Endothelial cell of umbilical vein (primary cell): ENCODE data around the gene FARP1. TPM values are rescaled to one million over a fixed set of nuclear protein-coding genes. Genes with fewer than 3 reads are reported as not detected.

Experiments
- BruUV-seq: library from RNA; stranded (reverse); fragments of 400-500 nt; replicated peaks from 2 replicates; lab custom pipeline; 2021; lab: Mats Ljungman, UMichigan
- CTCF ChIA-PET: fragments of 300-600, 350-600 bp; sonication (Branson Sonifier 250); formaldehyde crosslinking; loops from one replicate; lab custom pipeline; 2021; ENCODE audit warnings: antibody characterized with exemption, inconsistent platforms; lab: Charles Lee
- POLR2A ChIA-PET: fragments of 300-600, 350-600 bp; sonication (Branson Sonifier 250); formaldehyde crosslinking; loops from one replicate; lab custom pipeline; 2021; ENCODE audit warnings: antibody characterized with exemption, inconsistent platforms; lab: Charles Lee
- DNase-seq: peaks from one replicate; pipeline ENCODE4 v3.0.0-alpha.2; 2011; ENCODE audit warnings: low read depth, low spot score
- FAIRE-seq: peaks from 2 replicates; lab custom pipeline; 2011; peaks lifted over from hg19 to GRCh38; lab: Jason Lieb, UNC
- H2AFZ ChIP-seq: 2 replicates; pipeline ENCODE4 v1.6.0; 2012; ENCODE audit warnings: low read depth, low read length, control low read depth, inconsistent platforms
- H3K27ac ChIP-seq: 2 replicates; pipeline ENCODE4 v1.5.1; 2011; ENCODE audit warnings: low read depth, mild to moderate bottlenecking, control low read depth, low read length, moderate library complexity; ENCODE audit not compliant: insufficient read depth
- H3K27me3 ChIP-seq, 2 experiments: 2 replicates each; pipeline versions ENCODE4 v1.6.0 to v1.6.1; 2011; ENCODE audit warnings: low read length in 2 of 2, mixed read lengths in 1 of 2; ENCODE audit not compliant: control insufficient read depth in 2 of 2, insufficient read depth in 2 of 2
- H3K36me3 ChIP-seq, 2 experiments: 2 replicates in 1 of 2; 3 replicates in 1 of 2; pipeline ENCODE4 v1.5.1; 2011; ENCODE audit warnings: low read length in 2 of 2, mild to moderate bottlenecking in 1 of 2, moderate library complexity in 1 of 2; ENCODE audit not compliant: control insufficient read depth in 2 of 2, insufficient read depth in 2 of 2; ENCODE audit errors: extremely low read depth in 1 of 2
- H3K4me1 ChIP-seq: 3 replicates; pipeline ENCODE4 v1.5.1; 2011; ENCODE audit warnings: mild to moderate bottlenecking, low read length; ENCODE audit not compliant: control insufficient read depth, insufficient read depth; ENCODE audit errors: extremely low read depth
- H3K4me2 ChIP-seq: 2 replicates; pipeline ENCODE4 v1.6.1; 2011; ENCODE audit warnings: low read length, control low read depth, mixed read lengths; ENCODE audit not compliant: insufficient read depth
- H3K4me3 ChIP-seq, 3 experiments: fragments of 200-600 bp in 1 of 3; sonication (generic), shearing (Covaris generic) in 1 of 3; replicated peaks in 1 of 3; 2 replicates each; pipeline ENCODE4 v1.5.1; 2011 to 2016; ENCODE audit warnings: control low read depth in 3 of 3, low read length in 3 of 3, mild to moderate bottlenecking in 2 of 3, inconsistent platforms in 1 of 3, low read depth in 1 of 3, moderate library complexity in 1 of 3; ENCODE audit not compliant: insufficient read depth in 1 of 3
- H3K79me2 ChIP-seq: 2 replicates; pipeline ENCODE4 v1.6.0; 2012; ENCODE audit warnings: low read length, inconsistent platforms; ENCODE audit not compliant: control insufficient read depth, insufficient read depth
- H3K9ac ChIP-seq: replicated peaks from 2 replicates; pipeline ENCODE3; 2011; ENCODE audit warnings: low read length, control low read depth; ENCODE audit not compliant: insufficient read depth; ENCODE audit errors: extremely low read depth
- H3K9me1 ChIP-seq: replicated peaks from 3 replicates; pipeline ENCODE4 v1.6.0; 2011; ENCODE audit warnings: mild to moderate bottlenecking, low read length; ENCODE audit not compliant: control insufficient read depth, insufficient read depth; ENCODE audit errors: extremely low read depth
- H3K9me3 ChIP-seq: replicated peaks from 2 replicates; pipeline ENCODE4 v1.5.1; 2012; ENCODE audit warnings: low read length, inconsistent platforms; ENCODE audit not compliant: control insufficient read depth, insufficient read depth
- H4K20me1 ChIP-seq: replicated peaks from 2 replicates; pipeline ENCODE3; 2011; ENCODE audit warnings: mild to moderate bottlenecking, low read length; ENCODE audit not compliant: control insufficient read depth, insufficient read depth; ENCODE audit errors: extremely low read depth
- EZH2 ChIP-seq: IDR thresholded peaks from 2 replicates; pipeline ENCODE4 v1.6.1; 2012; ENCODE audit warnings: borderline replicate concordance, low read depth, mild to moderate bottlenecking, moderate library complexity, low read length, inconsistent platforms; ENCODE audit not compliant: severe bottlenecking
- FOS ChIP-seq: IDR thresholded peaks from 2 replicates; pipeline ENCODE4 v1.6.1; 2011; ENCODE audit warnings: mild to moderate bottlenecking, low read length, moderate library complexity, borderline replicate concordance; ENCODE audit not compliant: insufficient read depth
- GATA2 ChIP-seq: IDR thresholded peaks from 2 replicates; pipeline ENCODE4 v1.7.0; 2011; ENCODE audit warnings: low read depth, mild to moderate bottlenecking, moderate library complexity, mixed read lengths, low read length; ENCODE audit not compliant: insufficient read length, insufficient read depth
- JUN ChIP-seq: IDR thresholded peaks from 2 replicates; pipeline ENCODE4 v1.6.1; 2011; ENCODE audit warnings: borderline replicate concordance, low read depth; ENCODE audit not compliant: insufficient read length, insufficient read depth
- MYC ChIP-seq: IDR thresholded peaks from one replicate; pipeline ENCODE4 v1.6.1; 2011; ENCODE audit warnings: mild to moderate bottlenecking, low read depth, low read length
- POLR2A ChIP-seq: IDR thresholded peaks from 2 replicates; pipeline ENCODE4 v1.6.1; 2012; ENCODE audit warnings: low read depth, mild to moderate bottlenecking, control low read depth, low read length
- dilution Hi-C: fragments of 300-500 bp; cut with MboI; formaldehyde crosslinking; loops from one replicate; pipeline ENCODE4 v1.15.0; 2019; ENCODE audit warnings: low sequenced_read_pairs; ENCODE audit not compliant: extremely low pct_ligation_motif_present
- intact Hi-C: fragments of 100-400 bp; cut with micrococcal nuclease; formaldehyde crosslinking; loops from one replicate; pipeline ENCODE4 v1.10.0; 2022
- polyA plus RNA-seq, 4 experiments: library from polyadenylated mRNA; depleted of rRNA in 3 of 4; stranded (reverse) in 3 of 4; unstranded in 1 of 4; fragments of >200 nt; gene quantifications; 2 replicates each; pipeline versions ENCODE4 v1.2.1 to v1.2.3, GENCODE V29; 2011 to 2012; ENCODE audit warnings: missing spikeins in 1 of 4
- total RNA-seq: library from RNA; stranded (reverse); gene quantifications from 2 replicates; pipeline ENCODE4 v1.2.3, GENCODE V29; 2021
- TF ChIP-seq, protein P1 (sequence below), 2 donors: IDR thresholded peaks; 1 replicate in 1 of 2; 2 replicates in 1 of 2; pipeline ENCODE4 v1.5.1; 2011; ENCODE audit warnings: low read length in 2 of 2, mild to moderate bottlenecking in 2 of 2, moderate library complexity in 2 of 2, control low read depth in 1 of 2, inconsistent platforms in 1 of 2, low read depth in 1 of 2; ENCODE audit not compliant: insufficient read depth in 1 of 2; ENCODE audit errors: extremely low read depth in 1 of 2
- TF ChIP-seq, protein P2 (sequence below): IDR thresholded peaks from 2 replicates; pipeline ENCODE4 v1.6.1; 2011; ENCODE audit not compliant: insufficient read depth, insufficient read length

Gene FARP1
- total and polyA plus RNA-seq, 2 donors (not counting 3 experiments of a cell fraction or from before 2014, with no cell fraction given) = 19.0 to 77.7 TPM

DNA sequence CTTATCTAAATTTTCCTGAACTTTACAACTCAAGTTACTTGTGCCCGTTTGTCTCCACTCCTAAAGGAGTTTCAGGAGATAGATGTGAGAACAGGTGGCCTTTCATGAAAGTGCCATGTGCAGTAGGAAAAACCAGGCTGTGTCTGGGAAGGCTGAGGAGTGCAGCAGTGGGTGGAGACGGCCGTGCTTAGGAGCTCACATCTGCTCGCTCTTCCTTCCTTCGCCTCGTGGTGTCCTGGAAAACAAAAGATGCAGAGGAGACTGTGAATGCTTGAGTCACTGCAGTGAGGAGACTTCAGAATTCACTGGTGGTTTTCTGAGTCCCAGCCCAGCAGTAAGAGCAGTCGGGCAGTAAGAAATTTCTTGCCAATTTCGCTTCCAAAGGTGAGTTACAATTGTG lies 172.6 kb downstream of the FARP1 start:
- H3K4me2 ChIP-seq = no peak overlapping the region
- ChIA-PET POLR2A (no interaction called here), CTCF (interaction anchor here (1.0 to 1.4 kb wide), 6 partner anchors 11 to 358 kb away, joined by 3 to 5 read pairs (median 3); no protein-coding TSS in a partner anchor)
- no peaks in the 10 kb centered on the region for H3K36me3 ChIP-seq
- H3K9me1 ChIP-seq = no peaks in the 10 kb centered on the region
- intact Hi-C loops = no loop called here
- no peak overlapping the region for H2AFZ ChIP-seq
- BruUV-seq = no TSS peak
- no peaks in the 10 kb centered on the region for H3K9me3 ChIP-seq
- DNase-seq = peak; percentile 59
- no peaks in the 10 kb centered on the region for H3K27me3 ChIP-seq
- no peaks in the 10 kb centered on the region for H3K4me1 ChIP-seq
- H3K27ac ChIP-seq = no peak overlapping the region
- dilution Hi-C loops = no loop called here
- TF ChIP-seq FOS (no peak), POLR2A (no peak), MYC (no peak), EZH2 (no peak), JUN (no peak), GATA2 (no peak)
- TF ChIP-seq, protein P1, sequence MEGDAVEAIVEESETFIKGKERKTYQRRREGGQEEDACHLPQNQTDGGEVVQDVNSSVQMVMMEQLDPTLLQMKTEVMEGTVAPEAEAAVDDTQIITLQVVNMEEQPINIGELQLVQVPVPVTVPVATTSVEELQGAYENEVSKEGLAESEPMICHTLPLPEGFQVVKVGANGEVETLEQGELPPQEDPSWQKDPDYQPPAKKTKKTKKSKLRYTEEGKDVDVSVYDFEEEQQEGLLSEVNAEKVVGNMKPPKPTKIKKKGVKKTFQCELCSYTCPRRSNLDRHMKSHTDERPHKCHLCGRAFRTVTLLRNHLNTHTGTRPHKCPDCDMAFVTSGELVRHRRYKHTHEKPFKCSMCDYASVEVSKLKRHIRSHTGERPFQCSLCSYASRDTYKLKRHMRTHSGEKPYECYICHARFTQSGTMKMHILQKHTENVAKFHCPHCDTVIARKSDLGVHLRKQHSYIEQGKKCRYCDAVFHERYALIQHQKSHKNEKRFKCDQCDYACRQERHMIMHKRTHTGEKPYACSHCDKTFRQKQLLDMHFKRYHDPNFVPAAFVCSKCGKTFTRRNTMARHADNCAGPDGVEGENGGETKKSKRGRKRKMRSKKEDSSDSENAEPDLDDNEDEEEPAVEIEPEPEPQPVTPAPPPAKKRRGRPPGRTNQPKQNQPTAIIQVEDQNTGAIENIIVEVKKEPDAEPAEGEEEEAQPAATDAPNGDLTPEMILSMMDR (IDR thresholded peaks at IDR 0.05; ENCODE audit: extremely low read depth in 1 of 2, insufficient read depth in 1 of 2, low read depth in 1 of 2, low read length in 2 of 2) = no peak
- TF ChIP-seq, protein P2, sequence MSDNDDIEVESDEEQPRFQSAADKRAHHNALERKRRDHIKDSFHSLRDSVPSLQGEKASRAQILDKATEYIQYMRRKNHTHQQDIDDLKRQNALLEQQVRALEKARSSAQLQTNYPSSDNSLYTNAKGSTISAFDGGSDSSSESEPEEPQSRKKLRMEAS = no peak
- FAIRE-seq = peak; percentile 68
- no peaks in the 10 kb centered on the region for H4K20me1 ChIP-seq
- H3K79me2 ChIP-seq = no peaks in the 10 kb centered on the region
- H3K4me3 ChIP-seq = no peak overlapping the region
- no peak overlapping the region for H3K9ac ChIP-seq
